Naive thymus-derived CD4-positive, alpha-beta T cell (primary cell): ENCODE measurements around the gene RFX1. TPM values are rescaled to one million over a fixed set of nuclear protein-coding genes. Genes with fewer than 3 reads are reported as not detected.

Source experiments
- ATAC-seq: fragments of 150-1000 bp; cut with Tn5 transposase; 2 replicates; pipeline ENCODE4 v1.10.0; 2021; ENCODE audit warnings: mild to moderate bottlenecking, moderate library complexity
- CTCF ChIA-PET: fragments of 350-600 bp; sonication (Branson Sonifier 250); formaldehyde crosslinking; loops from one replicate; lab custom pipeline; 2021; ENCODE audit warnings: antibody characterized with exemption; lab: Charles Lee
- POLR2A ChIA-PET: fragments of 350-600 bp; sonication (Branson Sonifier 250); formaldehyde crosslinking; loops from one replicate; lab custom pipeline; 2021; ENCODE audit warnings: antibody characterized with exemption, inconsistent platforms; lab: Charles Lee
- DNase-seq, 9 donors: peaks; one replicate each; pipeline versions ENCODE4 v3.0.0 to v3.0.0-alpha.2; 2020 to 2022; ENCODE audit warnings: mixed read lengths in 1 of 9
- H3K27ac ChIP-seq: one replicate; pipeline ENCODE4 v1.7.0; 2013; ENCODE audit warnings: mild to moderate bottlenecking, low read depth, low read length, moderate library complexity
- H3K27me3 ChIP-seq, 2 donors: one replicate each; pipeline ENCODE4 v1.7.0; 2013; ENCODE audit warnings: low read length in 2 of 2, mild to moderate bottlenecking in 2 of 2, moderate library complexity in 2 of 2; ENCODE audit not compliant: control insufficient read depth in 2 of 2, insufficient read depth in 2 of 2
- H3K36me3 ChIP-seq, 3 experiments: 1 replicate in 2 of 3; 2 replicates in 1 of 3; pipeline ENCODE4 v1.7.0; 2013; ENCODE audit warnings: low read length in 3 of 3, mild to moderate bottlenecking in 3 of 3, moderate library complexity in 1 of 3; ENCODE audit not compliant: insufficient read depth in 3 of 3, control insufficient read depth in 2 of 3
- H3K4me1 ChIP-seq, 2 donors: one replicate each; pipeline ENCODE4 v1.7.0; 2013; ENCODE audit warnings: low read length in 2 of 2, mild to moderate bottlenecking in 2 of 2, moderate library complexity in 1 of 2; ENCODE audit not compliant: control insufficient read depth in 2 of 2, insufficient read depth in 2 of 2
- H3K4me3 ChIP-seq: 2 replicates; pipeline ENCODE4 v1.7.0; 2013; ENCODE audit warnings: mild to moderate bottlenecking, low read length
- H3K9me3 ChIP-seq, 3 experiments: 1 replicate in 2 of 3; 2 replicates in 1 of 3; pipeline ENCODE4 v1.7.0; 2013; ENCODE audit warnings: low read length in 3 of 3; ENCODE audit not compliant: control insufficient read depth in 2 of 3
- H3K27ac Mint-ChIP-seq, 9 donors: one replicate each; pipeline ENCODE4 v1.8.0; 2020 to 2022; ENCODE audit warnings: mixed read lengths in 9 of 9, mild to moderate bottlenecking in 8 of 9, moderate library complexity in 5 of 9, inconsistent platforms in 2 of 9
- H3K27me3 Mint-ChIP-seq, 5 donors: one replicate each; pipeline ENCODE4 v1.8.0; 2021 to 2022; ENCODE audit warnings: mixed read lengths in 5 of 5, mild to moderate bottlenecking in 1 of 5
- H3K36me3 Mint-ChIP-seq, 5 donors: one replicate each; pipeline ENCODE4 v1.8.0; 2020 to 2022; ENCODE audit warnings: mixed read lengths in 5 of 5, mild to moderate bottlenecking in 3 of 5, inconsistent platforms in 1 of 5
- H3K4me1 Mint-ChIP-seq, 7 donors: one replicate each; pipeline ENCODE4 v1.8.0; 2020 to 2022; ENCODE audit warnings: mixed read lengths in 7 of 7, mild to moderate bottlenecking in 3 of 7, inconsistent platforms in 1 of 7
- H3K4me3 Mint-ChIP-seq, 10 donors: one replicate each; pipeline ENCODE4 v1.8.0; 2020 to 2022; ENCODE audit warnings: mild to moderate bottlenecking in 10 of 10, mixed read lengths in 10 of 10, moderate library complexity in 6 of 10, inconsistent platforms in 2 of 10
- H3K9me3 Mint-ChIP-seq, 11 donors: one replicate each; pipeline ENCODE4 v1.8.0; 2020 to 2022; ENCODE audit warnings: mixed read lengths in 11 of 11, mild to moderate bottlenecking in 4 of 11, inconsistent platforms in 1 of 11, moderate library complexity in 1 of 11
- intact Hi-C, 2 donors: fragments of 100-400 bp; cut with micrococcal nuclease; formaldehyde crosslinking; loops; one replicate each; pipeline ENCODE4 v1.15.1; 2023
- polyA plus RNA-seq, 2 donors: library from polyadenylated mRNA; unstranded; fragments of 300-500 nt; fragmentation: Illumina TruSeq; gene quantifications; one replicate each; pipeline ENCODE4 v1.2.3, GENCODE V29; 2021
- total RNA-seq, 6 experiments: library from RNA in 5 of 6; stranded (reverse) in 5 of 6; gene quantifications; 1 replicate in 5 of 6; 2 replicates in 1 of 6; pipeline ENCODE4 v1.2.3 and lab custom pipeline; 2021 to 2026

RFX1 gene
- total and polyA plus RNA-seq, 7 experiments from 2014 or later = 1.0 to 23.5 (median 17.6) TPM

GRCh38 chr19:14033946-14034345 is 27.8 kb upstream of the RFX1 start:
- peaks cover 16% of the 10 kb centered on the region in 2 donors for H3K4me1 ChIP-seq
- Mint-ChIP-seq H3K9me3 (peaks cover 0 to 1% (median 0%) of the 10 kb centered on the region in 11 donors), H3K27me3 (peaks cover 0 to 1% (median 0%) of the 10 kb centered on the region in 5 donors), H3K4me3 (peak overlapping the region; percentile 57 to 88 (median 68)), H3K4me1 (peaks cover 25 to 62% (median 37%) of the 10 kb centered on the region in 7 donors), H3K27ac (peak overlapping the region; percentile 65 to 92 (median 80)), H3K36me3 (peaks cover 3 to 28% (median 9%) of the 10 kb centered on the region in 5 donors)
- H3K4me3 ChIP-seq = no peak overlapping the region
- no peaks in the 10 kb centered on the region for H3K27me3 ChIP-seq
- no peak for DNase-seq
- ChIA-PET POLR2A (interaction anchor here (0.6 to 7.9 kb wide), 5 partner anchors 27 to 257 kb away, joined by 3 to 162 read pairs (median 15); partner anchors contain the start of genes DCAF15 and RFX1), CTCF (no interaction called here)
- H3K9me3 ChIP-seq = no peaks in the 10 kb centered on the region
- intact Hi-C loops = loop anchor here (2.0 to 5.0 kb wide), 3 partner anchors 15 to 127 kb away; partner anchors contain the start of genes BRME1 (in 1 of the 2) and CC2D1A (in 1 of the 2)
- peak overlapping the region; percentile 40 for H3K27ac ChIP-seq
- peaks cover 0 to 40% (median 10%) of the 10 kb centered on the region in 3 experiments for H3K36me3 ChIP-seq
- ATAC-seq = no peak

DNA sequence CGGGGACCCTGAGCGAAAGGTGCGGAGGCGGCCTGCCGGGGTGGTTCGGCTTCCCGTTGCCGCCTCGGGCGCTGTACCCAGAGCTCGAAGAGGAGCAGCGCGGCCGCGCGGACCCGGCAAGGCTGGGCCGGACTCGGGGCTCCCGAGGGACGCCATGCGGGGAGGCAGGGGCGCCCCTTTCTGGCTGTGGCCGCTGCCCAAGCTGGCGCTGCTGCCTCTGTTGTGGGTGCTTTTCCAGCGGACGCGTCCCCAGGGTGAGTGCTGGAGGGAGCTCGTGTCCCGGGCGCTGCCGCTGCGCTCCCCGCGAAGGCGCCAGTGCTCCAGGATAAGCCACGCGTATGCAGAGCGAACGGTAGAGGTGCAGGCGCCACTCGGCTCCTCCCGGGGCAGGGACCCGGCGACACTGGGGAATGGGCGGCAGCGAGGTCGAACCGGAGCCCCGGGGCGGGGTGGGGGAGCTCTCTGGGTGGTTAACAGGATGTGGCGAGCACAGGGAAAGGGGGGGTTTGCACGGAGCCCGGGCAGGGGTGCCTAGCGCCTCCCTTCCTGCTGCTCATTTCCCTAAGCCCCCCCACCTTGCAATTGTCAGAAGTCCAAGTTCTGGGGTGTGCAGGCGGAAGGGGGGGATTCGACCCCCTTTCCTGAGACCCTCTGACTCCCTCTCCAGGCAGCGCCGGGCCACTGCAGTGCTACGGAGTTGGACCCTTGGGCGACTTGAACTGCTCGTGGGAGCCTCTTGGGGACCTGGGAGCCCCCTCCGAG is 25.8 kb upstream of the RFX1 start, which contains the start of gene IL27RA:
Gene IL27RA (plus strand): TSS at position 44 of the 762 bp plus-strand sequence. CDS start 111 bp downstream, at position 155.
- DNase-seq (peak; percentile 71 to 89 (median 87)), ATAC-seq (peak; percentile 85)
- peak within 1 kb of the TSS; percentile 99 for H3K27ac ChIP-seq
- H3K9me3 Mint-ChIP-seq = no peaks in the 10 kb centered on the region
- peaks cover 3 to 17% (median 9%) of the 10 kb centered on the region in 5 donors for H3K36me3 Mint-ChIP-seq
- H3K4me3 Mint-ChIP-seq = peak within 1 kb of the TSS; percentile 88 to 97 (median 94)
- no peaks in the 10 kb centered on the region for H3K27me3 ChIP-seq
- peaks cover 0 to 23% (median 3%) of the 10 kb centered on the region in 3 experiments for H3K36me3 ChIP-seq
- peak within 1 kb of the TSS; percentile 98 for H3K4me3 ChIP-seq
- H3K27ac Mint-ChIP-seq = peak within 1 kb of the TSS; percentile 92 to 97 (median 95)
- intact Hi-C loops = loop anchor here (1.0 to 5.0 kb wide), 10 partner anchors 9 to 152 kb away; partner anchors contain the start of genes DCAF15 (in 2 of the 2), RFX1 (in 2 of the 2), BRME1 (in 1 of the 2) and CC2D1A (in 1 of the 2)
- peaks cover 21 to 52% (median 36%) of the 10 kb centered on the region in 7 donors for H3K4me1 Mint-ChIP-seq
- POLR2A ChIA-PET = interaction anchor here (0.5 to 7.9 kb wide), 43 partner anchors 10 to 490 kb away, joined by 3 to 162 read pairs (median 4); partner anchors contain the start of genes ASF1B, BRME1, CC2D1A and DCAF15
- CTCF ChIA-PET = interaction anchor here (0.6 to 1.4 kb wide), 8 partner anchors 11 to 195 kb away, joined by 3 to 6 read pairs (median 4); partner anchors contain the start of gene RFX1
- peaks cover 16% of the 10 kb centered on the region in 2 donors for H3K4me1 ChIP-seq
- no peaks in the 10 kb centered on the region for H3K9me3 ChIP-seq
- H3K27me3 Mint-ChIP-seq = peaks cover 0 to 1% (median 0%) of the 10 kb centered on the region in 5 donors

DNA sequence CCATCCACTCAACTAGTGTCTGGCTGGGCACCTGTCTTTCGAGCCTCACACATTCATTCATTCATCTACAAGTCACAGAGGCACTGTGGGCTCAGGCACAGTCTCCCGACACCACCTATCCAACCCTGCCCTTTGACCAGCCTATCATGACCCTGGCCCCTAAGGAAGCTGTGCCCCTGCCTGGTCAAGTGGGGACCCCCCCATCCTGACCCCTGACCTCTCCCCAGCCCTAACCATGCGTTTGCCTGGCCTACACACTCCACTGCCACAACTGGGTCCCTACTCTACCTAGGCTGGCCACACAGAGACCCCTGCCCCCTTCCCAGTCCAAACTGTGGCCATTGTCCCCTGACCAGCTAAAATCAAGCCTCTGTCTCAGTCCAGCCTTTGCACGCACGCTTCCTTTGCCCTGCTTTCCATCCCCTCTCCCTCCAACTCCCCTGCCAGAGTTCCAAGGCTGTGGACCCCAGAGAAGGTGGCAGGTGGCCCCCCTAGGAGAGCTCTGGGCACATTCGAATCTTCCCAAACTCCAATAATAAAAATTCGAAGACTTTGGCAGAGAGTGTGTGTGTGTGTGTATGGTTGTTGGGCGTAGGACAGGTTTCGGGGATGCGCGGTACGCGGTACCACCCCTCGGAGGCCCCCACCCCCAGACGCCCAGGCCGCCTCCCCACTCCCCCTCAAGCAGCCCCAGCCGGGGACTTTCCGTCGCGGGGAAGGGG is 25.0 kb upstream of the RFX1 start:
- Histone ChIP-seq H3K4me3 (peak overlapping the region; percentile 98), H3K27me3 (no peaks in the 10 kb centered on the region), H3K9me3 (no peaks in the 10 kb centered on the region), H3K4me1 (peaks cover 16% of the 10 kb centered on the region in 2 donors), H3K36me3 (peaks cover 0 to 16% (median 0%) of the 10 kb centered on the region in 3 experiments), H3K27ac (peak overlapping the region; percentile 99)
- Mint-ChIP-seq H3K36me3 (peaks cover 3 to 13% (median 8%) of the 10 kb centered on the region in 5 donors), H3K27ac (peak overlapping the region; percentile 92 to 97 (median 95)), H3K4me3 (peak overlapping the region; percentile 88 to 97 (median 94)), H3K27me3 (peaks cover 0 to 1% (median 0%) of the 10 kb centered on the region in 5 donors), H3K9me3 (no peaks in the 10 kb centered on the region), H3K4me1 (peaks cover 21 to 49% (median 34%) of the 10 kb centered on the region in 7 donors)
- peak; percentile 88 for ATAC-seq
- POLR2A ChIA-PET = interaction anchor here (0.5 to 7.9 kb wide), 40 partner anchors 9 to 491 kb away, joined by 3 to 162 read pairs (median 4); partner anchors contain the start of genes ASF1B, BRME1, CC2D1A and DCAF15
- peak in 3 of 9 donors; percentile 84 to 88 (median 87) for DNase-seq
- intact Hi-C loops = loop anchor here in 1 of 2 donors (5.0 kb wide), 1 partner anchor 124 kb away; the partner anchor contains the start of genes BRME1 and CC2D1A
- CTCF ChIA-PET = interaction anchor here (0.6 to 1.4 kb wide), 9 partner anchors 11 to 78 kb away, joined by 3 to 6 read pairs (median 3); partner anchors contain the start of gene RFX1

DNA sequence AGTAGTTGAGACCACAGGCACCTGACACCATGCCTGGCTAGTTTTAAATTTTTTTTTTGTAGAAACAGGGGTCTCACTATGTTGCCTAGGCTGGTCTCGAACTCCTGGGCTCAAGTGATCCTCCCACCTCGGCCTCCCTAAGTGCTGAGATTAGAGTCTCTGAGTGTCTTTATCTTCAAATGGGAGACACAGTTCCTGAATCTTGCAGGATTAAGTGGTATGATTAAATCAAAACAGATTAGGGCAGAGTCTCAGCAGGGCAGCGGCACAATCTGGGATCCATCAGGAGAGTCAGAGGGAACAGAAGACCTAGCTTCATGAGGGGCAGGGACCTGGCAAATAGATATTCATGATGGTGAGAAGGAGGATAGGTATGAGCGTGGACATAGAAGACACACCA is 22.8 kb upstream of the RFX1 start:
- ChIA-PET CTCF (interaction anchor here (1.2 kb wide), 1 partner anchor 19 kb away, joined by 3 read pairs; no protein-coding TSS in a partner anchor), POLR2A (interaction anchor here (0.6 to 7.9 kb wide), 4 partner anchors 22 to 137 kb away, joined by 3 to 162 read pairs (median 3); partner anchors contain the start of gene RFX1)
- no peak overlapping the region for H3K27ac ChIP-seq
- intact Hi-C loops = no loop called here
- H3K27me3 ChIP-seq = no peaks in the 10 kb centered on the region
- Mint-ChIP-seq H3K27ac (peak overlapping the region; percentile 6 to 92 (median 74)), H3K4me3 (peak overlapping the region in 3 of 10 donors; percentile 1 to 47 (median 13)), H3K27me3 (peaks cover 0 to 1% (median 0%) of the 10 kb centered on the region in 5 donors), H3K4me1 (peaks cover 17 to 39% (median 30%) of the 10 kb centered on the region in 7 donors), H3K36me3 (peaks cover under 1 to 6% (median 2%) of the 10 kb centered on the region in 5 donors), H3K9me3 (no peaks in the 10 kb centered on the region)
- no peak for ATAC-seq
- peaks cover 14 to 16% of the 10 kb centered on the region in 2 donors for H3K4me1 ChIP-seq
- no peak for DNase-seq
- no peaks in the 10 kb centered on the region for H3K9me3 ChIP-seq
- no peak overlapping the region for H3K4me3 ChIP-seq
- peaks cover 0 to 8% (median 0%) of the 10 kb centered on the region in 3 experiments for H3K36me3 ChIP-seq

- peaks cover 0 to 8% (median 0%) of the 10 kb centered on the region in 3 experiments for H3K36me3 ChIP-seq
- ChIA-PET CTCF (interaction anchor here (0.5 to 0.6 kb wide), 3 partner anchors 8 to 125 kb away, joined by 3 to 5 read pairs (median 3); no protein-coding TSS in a partner anchor), POLR2A (interaction anchor here (0.6 to 7.9 kb wide), 4 partner anchors 8 to 58 kb away, joined by 3 to 162 read pairs (median 4); partner anchors contain the start of gene RFX1)
- Mint-ChIP-seq H3K4me3 (peak within 1 kb of the TSS in 3 of 10 donors; percentile 1 to 47 (median 38)), H3K9me3 (no peaks in the 10 kb centered on the region), H3K27ac (peak within 1 kb of the TSS; percentile 25 to 92 (median 74)), H3K4me1 (peaks cover 14 to 45% (median 34%) of the 10 kb centered on the region in 7 donors), H3K36me3 (peaks cover 0 to 5% (median 0%) of the 10 kb centered on the region in 5 donors), H3K27me3 (peaks cover 0 to 1% (median 0%) of the 10 kb centered on the region in 5 donors)
- no peaks in the 10 kb centered on the region for H3K9me3 ChIP-seq
- peaks cover 11 to 14% of the 10 kb centered on the region in 2 donors for H3K4me1 ChIP-seq
- DNase-seq (no peak), ATAC-seq (no peak)
- no peak within 1 kb of the TSS for H3K27ac ChIP-seq
- H3K4me3 ChIP-seq = no peak within 1 kb of the TSS
- intact Hi-C loops = no loop called here
- no peaks in the 10 kb centered on the region for H3K27me3 ChIP-seq
Measured at GRCh38 chr19:14027856-14028450, 21.8 kb upstream of the RFX1 start, which contains the start of gene RLN3. Gene RLN3 (plus strand): TSS chr19:14028148. CDS start chr19:14028205, 57 bp downstream.
